CD4-positive, alpha-beta T cell (primary cell): ENCODE results near the gene LAMC2. TPM values are rescaled to one million over a fixed set of nuclear protein-coding genes. Genes with fewer than 3 reads are reported as not detected.

Experiments
- ATAC-seq: fragments of 200-7000 bp; cut with Tn5 transposase; one replicate; pipeline ENCODE4 v1.10.0; 2022; ENCODE audit warnings: mild to moderate bottlenecking; ENCODE audit not compliant: poor library complexity
- CTCF ChIA-PET: fragments of 350-600 bp; sonication (Branson Sonifier 250); formaldehyde crosslinking; loops from one replicate; lab custom pipeline; 2021; ENCODE audit warnings: antibody characterized with exemption, inconsistent platforms; lab: Charles Lee
- POLR2A ChIA-PET: fragments of 350-600 bp; sonication (Branson Sonifier 250); formaldehyde crosslinking; loops from one replicate; lab custom pipeline; 2021; ENCODE audit warnings: antibody characterized with exemption, inconsistent platforms; lab: Charles Lee
- DNase-seq, 14 experiments: peaks; one replicate each; pipeline ENCODE4 v3.0.0-alpha.2; 2013 to 2020; ENCODE audit warnings: mixed read lengths in 2 of 14
- H3K27ac ChIP-seq, 2 donors: one replicate each; pipeline versions ENCODE4 v1.5.1 to v1.7.0; 2013; ENCODE audit warnings: low read length in 2 of 2, low read depth in 1 of 2, mild to moderate bottlenecking in 1 of 2
- H3K27me3 ChIP-seq, 2 experiments: 1 replicate in 1 of 2; 2 replicates in 1 of 2; pipeline versions ENCODE4 v1.6.1 to v1.7.0; 2013; ENCODE audit warnings: low read length in 2 of 2, control low read depth in 1 of 2, mild to moderate bottlenecking in 1 of 2, moderate library complexity in 1 of 2; ENCODE audit not compliant: insufficient read depth in 2 of 2, control insufficient read depth in 1 of 2
- H3K36me3 ChIP-seq: one replicate; pipeline ENCODE4 v1.6.1; 2013; ENCODE audit warnings: low read length, control low read depth; ENCODE audit not compliant: insufficient read depth
- H3K4me1 ChIP-seq: one replicate; pipeline ENCODE4 v1.6.1; 2013; ENCODE audit warnings: low read length, control low read depth; ENCODE audit not compliant: insufficient read depth
- H3K4me3 ChIP-seq: one replicate; pipeline ENCODE4 v1.5.1; 2013; ENCODE audit warnings: mild to moderate bottlenecking, low read length, moderate library complexity
- H3K9me3 ChIP-seq, 2 experiments: 1 replicate in 1 of 2; 2 replicates in 1 of 2; pipeline versions ENCODE4 v1.6.1 to v1.7.0; 2013; ENCODE audit warnings: low read length in 2 of 2, mild to moderate bottlenecking in 2 of 2, control low read depth in 1 of 2, moderate library complexity in 1 of 2; ENCODE audit not compliant: control insufficient read depth in 1 of 2, insufficient read depth in 1 of 2
- H3K27ac Mint-ChIP-seq: one replicate; pipeline ENCODE4 v1.8.0; 2020; ENCODE audit warnings: mixed read lengths
- H3K27me3 Mint-ChIP-seq: one replicate; pipeline ENCODE4 v1.8.0; 2021; ENCODE audit warnings: mixed read lengths
- H3K36me3 Mint-ChIP-seq: one replicate; pipeline ENCODE4 v1.8.0; 2021; ENCODE audit warnings: low read depth, mixed read lengths
- H3K4me1 Mint-ChIP-seq: one replicate; pipeline ENCODE4 v1.8.0; 2021; ENCODE audit warnings: low read depth, mixed read lengths
- H3K4me3 Mint-ChIP-seq: one replicate; pipeline ENCODE4 v1.8.0; 2020; ENCODE audit warnings: mild to moderate bottlenecking, mixed read lengths
- H3K9me3 Mint-ChIP-seq: one replicate; pipeline ENCODE4 v1.8.0; 2020; ENCODE audit warnings: mixed read lengths
- intact Hi-C, 2 experiments: fragments of 100-400 bp; cut with DNase I in 1 of 2; cut with micrococcal nuclease in 1 of 2; formaldehyde crosslinking; loops; one replicate each; pipeline versions ENCODE4 v1.15.1 to v1.9.0; 2023 to 2025; cut with DNase I, micrococcal nuclease
- total RNA-seq, 174 experiments: library from RNA in 2 of 174; stranded (reverse) in 2 of 174; gene quantifications; one replicate each; pipeline ENCODE4 v1.2.3 and lab custom pipeline; 2021 to 2026
- TF ChIP-seq, protein P1 (sequence below): fragments of 200-600 bp; IDR thresholded peaks from one replicate; pipeline ENCODE4 v1.8.0; 2022; ENCODE audit warnings: antibody characterized with exemption, mild to moderate bottlenecking

LAMC2 gene
- total RNA-seq, 2 experiments from 2014 or later = not detected

GRCh38 chr1:183230413-183230812 lies 44.3 kb downstream of the LAMC2 start:
- Histone ChIP-seq H3K4me3 (no peak overlapping the region), H3K27me3 (peaks cover 0 to under 1% of the 10 kb centered on the region in 2 experiments), H3K36me3 (no peaks in the 10 kb centered on the region), H3K9me3 (no peaks in the 10 kb centered on the region), H3K27ac (no peak overlapping the region), H3K4me1 (no peaks in the 10 kb centered on the region)
- Mint-ChIP-seq H3K9me3 (no peaks in the 10 kb centered on the region), H3K36me3 (no peaks in the 10 kb centered on the region), H3K4me1 (no peaks in the 10 kb centered on the region), H3K4me3 (no peak overlapping the region), H3K27ac (no peak overlapping the region), H3K27me3 (no peaks in the 10 kb centered on the region)
- ATAC-seq (no peak), DNase-seq (no peak)
- TF ChIP-seq, protein P1, sequence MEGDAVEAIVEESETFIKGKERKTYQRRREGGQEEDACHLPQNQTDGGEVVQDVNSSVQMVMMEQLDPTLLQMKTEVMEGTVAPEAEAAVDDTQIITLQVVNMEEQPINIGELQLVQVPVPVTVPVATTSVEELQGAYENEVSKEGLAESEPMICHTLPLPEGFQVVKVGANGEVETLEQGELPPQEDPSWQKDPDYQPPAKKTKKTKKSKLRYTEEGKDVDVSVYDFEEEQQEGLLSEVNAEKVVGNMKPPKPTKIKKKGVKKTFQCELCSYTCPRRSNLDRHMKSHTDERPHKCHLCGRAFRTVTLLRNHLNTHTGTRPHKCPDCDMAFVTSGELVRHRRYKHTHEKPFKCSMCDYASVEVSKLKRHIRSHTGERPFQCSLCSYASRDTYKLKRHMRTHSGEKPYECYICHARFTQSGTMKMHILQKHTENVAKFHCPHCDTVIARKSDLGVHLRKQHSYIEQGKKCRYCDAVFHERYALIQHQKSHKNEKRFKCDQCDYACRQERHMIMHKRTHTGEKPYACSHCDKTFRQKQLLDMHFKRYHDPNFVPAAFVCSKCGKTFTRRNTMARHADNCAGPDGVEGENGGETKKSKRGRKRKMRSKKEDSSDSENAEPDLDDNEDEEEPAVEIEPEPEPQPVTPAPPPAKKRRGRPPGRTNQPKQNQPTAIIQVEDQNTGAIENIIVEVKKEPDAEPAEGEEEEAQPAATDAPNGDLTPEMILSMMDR = no peak
- CTCF ChIA-PET = no interaction called here
- intact Hi-C loops = no loop called here
- POLR2A ChIA-PET = no interaction called here

- Histone ChIP-seq H3K27me3 (peaks cover 0 to 3% of the 10 kb centered on the region in 2 experiments), H3K4me3 (no peak overlapping the region), H3K4me1 (no peaks in the 10 kb centered on the region), H3K36me3 (no peaks in the 10 kb centered on the region), H3K27ac (no peak overlapping the region), H3K9me3 (no peaks in the 10 kb centered on the region)
- intact Hi-C loops = no loop called here
- no peaks in the 10 kb centered on the region for H3K4me1 Mint-ChIP-seq
- POLR2A ChIA-PET = no interaction called here
- no peaks in the 10 kb centered on the region for H3K27me3 Mint-ChIP-seq
- H3K9me3 Mint-ChIP-seq = no peaks in the 10 kb centered on the region
- CTCF ChIA-PET = no interaction called here
- no peaks in the 10 kb centered on the region for H3K36me3 Mint-ChIP-seq
- H3K4me3 Mint-ChIP-seq = no peak overlapping the region
- DNase-seq (no peak), ATAC-seq (no peak)
- H3K27ac Mint-ChIP-seq = no peak overlapping the region
- TF ChIP-seq, protein P1 = no peak
These were observed 45.5 kb downstream of the LAMC2 start for GRCh38 chr1:183231545-183231944.

DNA sequence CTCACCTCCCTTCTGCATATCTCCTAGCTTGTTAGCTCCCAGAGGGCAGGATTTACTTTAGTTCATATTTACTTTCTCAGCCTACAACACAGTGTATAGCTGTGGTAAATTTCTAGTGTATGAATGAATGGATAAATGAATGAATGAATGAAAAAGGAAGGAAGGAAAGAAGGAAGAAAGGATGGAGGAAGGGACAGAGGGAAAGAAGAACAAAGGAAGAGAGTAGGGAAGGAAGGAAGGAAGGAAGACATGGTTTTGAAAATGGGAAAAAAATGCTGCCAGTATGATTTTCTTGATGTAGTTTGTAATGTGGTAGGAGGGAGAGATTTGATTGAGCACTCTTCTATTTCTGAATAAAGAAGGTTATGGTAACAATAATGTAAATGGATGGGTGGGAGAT lies 47.0 kb downstream of the LAMC2 start:
- no peaks in the 10 kb centered on the region for H3K9me3 ChIP-seq
- intact Hi-C loops = no loop called here
- Mint-ChIP-seq H3K4me3 (no peak overlapping the region), H3K27me3 (no peaks in the 10 kb centered on the region), H3K36me3 (no peaks in the 10 kb centered on the region), H3K9me3 (no peaks in the 10 kb centered on the region), H3K27ac (no peak overlapping the region), H3K4me1 (no peaks in the 10 kb centered on the region)
- H3K4me1 ChIP-seq = no peaks in the 10 kb centered on the region
- TF ChIP-seq, protein P1 = no peak
- ATAC-seq (no peak), DNase-seq (no peak)
- no peak overlapping the region for H3K27ac ChIP-seq
- ChIA-PET CTCF (no interaction called here), POLR2A (no interaction called here)
- no peaks in the 10 kb centered on the region for H3K36me3 ChIP-seq
- no peak overlapping the region for H3K4me3 ChIP-seq
- peaks cover 0 to 3% of the 10 kb centered on the region in 2 experiments for H3K27me3 ChIP-seq
